Aorta (tissue), 5 donors: Measurements from ENCODE around the gene SLC6A18. TPM values are rescaled to one million over a fixed set of nuclear protein-coding genes. Genes with fewer than 3 reads are reported as not detected.
A peak's percentile ranks its signal among the peaks of the same experiment; 100 is the strongest.
"Not testable (repeated sequence)": the region's sequence is repeated elsewhere in the genome, so short reads cannot be mapped to it uniquely, and the experiment has no call there.

Experiments used
- ATAC-seq: fragments of 200-7000 bp; cut with Tn5 transposase; one replicate; pipeline ENCODE4 v1.9.1; 2022; ENCODE audit warnings: moderate library complexity; ENCODE audit not compliant: low FRiP score
- DNase-seq, 2 donors: peaks; one replicate each; pipeline ENCODE4 v3.0.0-alpha.2; 2020
- H3K27ac ChIP-seq, 2 donors: one replicate each; pipeline ENCODE4 v1.5.1; 2013; ENCODE audit warnings: low read length in 2 of 2, mild to moderate bottlenecking in 2 of 2, moderate library complexity in 2 of 2, control low read depth in 1 of 2, inconsistent platforms in 1 of 2, low read depth in 1 of 2
- H3K27me3 ChIP-seq, 2 donors: one replicate each; pipeline ENCODE4 v1.6.1; 2013; ENCODE audit warnings: control low read depth in 1 of 2, low read length in 1 of 2, mild to moderate bottlenecking in 1 of 2, moderate library complexity in 1 of 2; ENCODE audit not compliant: insufficient read depth in 2 of 2, control insufficient read depth in 1 of 2
- H3K36me3 ChIP-seq, 2 donors: one replicate each; pipeline ENCODE4 v1.6.1; 2013; ENCODE audit warnings: control low read depth in 1 of 2, low read length in 1 of 2, mild to moderate bottlenecking in 1 of 2; ENCODE audit not compliant: insufficient read depth in 2 of 2, control insufficient read depth in 1 of 2
- H3K4me1 ChIP-seq, 2 donors: one replicate each; pipeline ENCODE4 v1.6.1; 2013; ENCODE audit warnings: low read length in 2 of 2, control low read depth in 1 of 2, mild to moderate bottlenecking in 1 of 2, moderate library complexity in 1 of 2; ENCODE audit not compliant: insufficient read depth in 2 of 2, control insufficient read depth in 1 of 2
- H3K4me3 ChIP-seq, 2 donors: one replicate each; pipeline ENCODE4 v1.5.1; 2013; ENCODE audit warnings: low read length in 2 of 2, control low read depth in 1 of 2, mild to moderate bottlenecking in 1 of 2
- H3K9me3 ChIP-seq: one replicate; pipeline ENCODE4 v1.6.1; 2013; ENCODE audit warnings: mild to moderate bottlenecking, low read length; ENCODE audit not compliant: control insufficient read depth
- WGBS, 2 donors: extraction: QIAGEN DNeasy Blood & Tissue Kit; methylation state at CpG; one replicate each; pipeline ENCODE4 v1.1.7; 2013; 5-methylcytosine and 5-hydroxymethylcytosine counted together
- intact Hi-C, 2 donors: fragments of 100-400 bp; cut with DNase I; formaldehyde crosslinking; loops; one replicate each; pipeline versions ENCODE4 v1.14.2 to v1.15.0; 2022
- polyA plus RNA-seq, 2 donors: library from polyadenylated mRNA; stranded (reverse); fragments of 200-250 nt; gene quantifications; one replicate each; pipeline ENCODE4 v1.2.3, GENCODE V29; 2013
- total RNA-seq, 2 donors: library from RNA; stranded (reverse); fragmentation: NEBNext Ultra II Directional; extraction: Animal tissue kit (Norgen Biotek cat#: 25700); gene quantifications; one replicate each; pipeline ENCODE4 v1.2.1, GENCODE V29; 2021
- donor health status: healthy with polysubstance abuse.
- donor health status: Bipolar disorder and iron deficiency.
- donor health status: DM: no; HTN: no; CAD: no.
- donor health status: DM: no; HTN: no; CAD: no.
- donor health status: DM: yes; HTN: yes; CAD: no.

Gene SLC6A18
- total and polyA plus RNA-seq, 4 donors = not detected

- Histone ChIP-seq H3K27ac (no peak overlapping the region), H3K27me3 (no peaks in the 10 kb centered on the region), H3K36me3 (no peaks in the 10 kb centered on the region), H3K4me3 (no peak overlapping the region), H3K4me1 (no peaks in the 10 kb centered on the region), H3K9me3 (peaks cover 5% of the 10 kb centered on the region)
- 90 to 94% methylated on average over 34 to 37 of the region's 37 CpGs for WGBS, 2 donors
- DNase-seq = peak in 1 of 2 donors; percentile 72
- ATAC-seq = no peak
- intact Hi-C loops = no loop called here
Measured at GRCh38 chr5:1288439-1289335, 63.5 kb downstream of the SLC6A18 start.

GRCh38 chr5:1289559-1289958, 64.4 kb downstream of the SLC6A18 start:
- H3K27me3 ChIP-seq, H3K27ac ChIP-seq, DNase-seq, intact Hi-C loops, ATAC-seq, H3K4me1 ChIP-seq, H3K4me3 ChIP-seq, H3K9me3 ChIP-seq, H3K36me3 ChIP-seq: not testable (repeated sequence)
- 89% methylated on average over 21 to 32 of the region's 32 CpGs for WGBS, 2 donors

GRCh38 chr5:1290956-1291355, 65.8 kb downstream of the SLC6A18 start:
- intact Hi-C loops, ATAC-seq, H3K9me3 ChIP-seq, H3K36me3 ChIP-seq, H3K27me3 ChIP-seq, H3K4me1 ChIP-seq, H3K27ac ChIP-seq, H3K4me3 ChIP-seq: not testable (repeated sequence)
- DNase-seq = peak in 1 of 2 donors; percentile 6
- WGBS, 2 donors = 79 to 90% methylated on average over 17 to 24 of the region's 24 CpGs

DNA sequence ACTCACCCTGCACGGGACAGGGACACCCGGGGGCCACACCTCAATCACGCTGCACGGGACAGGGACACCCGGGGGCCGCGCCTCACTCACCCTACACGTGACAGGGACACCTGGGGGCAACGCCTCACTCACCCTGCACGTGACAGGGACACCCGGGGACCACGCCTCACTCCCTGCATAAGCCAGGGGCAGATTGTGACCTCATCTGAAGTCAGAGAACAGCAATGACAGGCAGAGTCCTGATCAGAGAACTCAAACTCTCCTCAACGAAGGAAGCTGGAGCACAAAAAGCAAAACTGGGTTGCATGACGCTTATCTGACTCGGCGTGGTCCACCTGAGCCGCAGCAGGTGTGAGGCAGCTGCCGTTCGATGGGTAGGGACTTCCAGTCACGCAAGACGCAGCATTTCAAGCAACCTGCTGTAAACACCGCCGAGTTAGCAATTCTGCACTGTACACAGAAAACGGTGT, 66.5 kb downstream of the SLC6A18 start:
- WGBS, 2 donors = 80 to 82% methylated on average over 24 of the region's 24 CpGs
- no peak overlapping the region for H3K27ac ChIP-seq
- ATAC-seq = no peak
- intact Hi-C loops = no loop called here
- DNase-seq = peak in 1 of 2 donors; percentile 22
- H3K9me3 ChIP-seq = peaks cover 5% of the 10 kb centered on the region
- H3K4me3 ChIP-seq = no peak overlapping the region
- no peaks in the 10 kb centered on the region for H3K4me1 ChIP-seq
- H3K27me3 ChIP-seq = no peaks in the 10 kb centered on the region
- no peaks in the 10 kb centered on the region for H3K36me3 ChIP-seq

DNA sequence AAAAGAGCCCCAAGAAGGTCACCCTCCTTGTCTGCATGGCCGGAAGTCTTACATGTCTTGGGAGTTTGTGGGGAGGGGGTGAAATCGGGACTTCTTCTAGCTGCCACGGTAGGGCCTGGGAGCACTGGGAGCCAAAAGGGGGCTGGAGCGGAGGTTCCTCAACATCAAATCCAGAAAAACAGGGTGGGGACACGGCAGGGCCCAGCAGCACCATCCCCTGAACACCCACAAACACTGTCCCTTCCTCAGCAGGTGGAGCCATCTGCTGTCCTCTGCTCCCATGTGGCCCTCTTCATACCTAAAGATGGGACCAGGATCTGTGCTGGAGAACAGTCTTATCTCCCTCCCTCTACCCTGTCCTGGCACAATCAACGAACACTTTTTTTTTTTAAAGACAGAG, 67.0 kb downstream of the SLC6A18 start:
- peaks cover 5% of the 10 kb centered on the region for H3K9me3 ChIP-seq
- no peaks in the 10 kb centered on the region for H3K4me1 ChIP-seq
- H3K27me3 ChIP-seq = no peaks in the 10 kb centered on the region
- no peaks in the 10 kb centered on the region for H3K36me3 ChIP-seq
- no peak overlapping the region for H3K4me3 ChIP-seq
- DNase-seq (no peak), ATAC-seq (no peak)
- H3K27ac ChIP-seq = no peak overlapping the region
- intact Hi-C loops = no loop called here
- WGBS, 2 donors = 69 to 71% methylated on average over 6 of the region's 6 CpGs

- H3K4me1 ChIP-seq = no peaks in the 10 kb centered on the region
- WGBS, 2 donors = 86% methylated on average over 30 of the region's 30 CpGs
- no peak for ATAC-seq
- H3K9me3 ChIP-seq = peaks cover 5% of the 10 kb centered on the region
- no peaks in the 10 kb centered on the region for H3K27me3 ChIP-seq
- no peak overlapping the region for H3K27ac ChIP-seq
- intact Hi-C loops = no loop called here
- peak in 1 of 2 donors; percentile 10 for DNase-seq
- no peaks in the 10 kb centered on the region for H3K36me3 ChIP-seq
- H3K4me3 ChIP-seq = no peak overlapping the region
Measured at GRCh38 chr5:1292846-1293415, 67.8 kb downstream of the SLC6A18 start.

DNA sequence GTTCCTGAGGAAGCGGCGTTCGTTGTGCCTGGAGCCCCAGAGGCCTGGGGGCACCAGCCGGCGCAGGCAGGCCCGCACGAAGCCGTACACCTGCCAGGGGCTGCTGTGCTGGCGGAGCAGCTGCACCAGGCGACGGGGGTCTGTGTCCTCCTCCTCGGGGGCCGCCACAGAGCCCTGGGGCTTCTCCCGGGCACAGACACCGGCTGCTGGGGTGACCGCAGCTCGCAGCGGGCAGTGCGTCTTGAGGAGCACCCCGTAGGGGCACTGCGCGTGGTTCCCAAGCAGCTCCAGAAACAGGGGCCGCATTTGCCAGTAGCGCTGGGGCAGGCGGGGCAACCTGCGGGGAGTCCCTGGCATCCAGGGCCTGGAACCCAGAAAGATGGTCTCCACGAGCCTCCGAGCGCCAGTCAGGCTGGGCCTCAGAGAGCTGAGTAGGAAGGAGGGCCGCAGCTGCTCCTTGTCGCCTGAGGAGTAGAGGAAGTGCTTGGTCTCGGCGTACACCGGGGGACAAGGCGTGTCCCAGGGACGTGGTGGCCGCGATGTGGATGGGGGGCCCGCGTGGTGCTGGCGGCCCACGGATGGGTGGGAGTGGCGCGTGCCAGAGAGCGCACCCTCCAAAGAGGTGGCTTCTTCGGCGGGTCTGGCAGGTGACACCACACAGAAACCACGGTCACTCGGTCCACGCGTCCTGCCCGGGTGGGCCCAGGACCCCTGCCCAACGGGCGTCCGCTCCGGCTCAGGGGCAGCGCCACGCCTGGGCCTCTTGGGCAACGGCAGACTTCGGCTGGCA, 68.4 kb downstream of the SLC6A18 start:
- Histone ChIP-seq H3K36me3 (no peaks in the 10 kb centered on the region), H3K9me3 (peaks cover under 1% of the 10 kb centered on the region), H3K4me1 (no peaks in the 10 kb centered on the region), H3K27ac (no peak overlapping the region), H3K4me3 (no peak overlapping the region), H3K27me3 (no peaks in the 10 kb centered on the region)
- intact Hi-C loops = no loop called here
- 89 to 91% methylated on average over 60 of the region's 60 CpGs for WGBS, 2 donors
- no peak for ATAC-seq
- DNase-seq = peak; percentile 35 to 69

- no peak for ATAC-seq
- no peak overlapping the region for H3K4me3 ChIP-seq
- H3K27ac ChIP-seq = no peak overlapping the region
- intact Hi-C loops = no loop called here
- DNase-seq = peak; percentile 28 to 69
- WGBS, 2 donors = 28 to 33% methylated on average over 50 to 69 of the region's 69 CpGs
- no peaks in the 10 kb centered on the region for H3K9me3 ChIP-seq
- no peaks in the 10 kb centered on the region for H3K4me1 ChIP-seq
- H3K36me3 ChIP-seq = no peaks in the 10 kb centered on the region
- no peaks in the 10 kb centered on the region for H3K27me3 ChIP-seq
Measured at GRCh38 chr5:1294206-1294834, 69.1 kb downstream of the SLC6A18 start.
